Neutrophil (primary cell): ENCODE results near the gene KIAA1328.

Source experiments
- H3K27ac ChIP-seq: fragments of 200-600 bp; sonication (generic); 2 replicates; pipeline ENCODE4 v1.5.1; 2016; ENCODE audit warnings: mild to moderate bottlenecking, moderate library complexity
- H3K27me3 ChIP-seq: fragments of 200-600 bp; sonication (generic); 2 replicates; pipeline ENCODE4 v1.6.0; 2016; ENCODE audit warnings: mild to moderate bottlenecking
- H3K36me3 ChIP-seq: fragments of 200-600 bp; sonication (generic); 2 replicates; pipeline ENCODE4 v1.5.1; 2017
- H3K4me1 ChIP-seq, 2 experiments: fragments of 200-600 bp in 1 of 2; sonication (generic) in 1 of 2; 1 replicate in 1 of 2; 2 replicates in 1 of 2; pipeline versions ENCODE4 v1.5.1 to v1.6.1; 2013 to 2016; ENCODE audit warnings: low read depth in 1 of 2, low read length in 1 of 2, mild to moderate bottlenecking in 1 of 2, moderate library complexity in 1 of 2; ENCODE audit not compliant: control insufficient read depth in 1 of 2, insufficient read depth in 1 of 2
- H3K4me3 ChIP-seq, 2 experiments: fragments of 200-600 bp in 1 of 2; sonication (generic) in 1 of 2; 1 replicate in 1 of 2; 2 replicates in 1 of 2; pipeline ENCODE4 v1.5.1; 2013 to 2016; ENCODE audit warnings: low read depth in 1 of 2, low read length in 1 of 2, mild to moderate bottlenecking in 1 of 2, moderate library complexity in 1 of 2
- H3K9me3 ChIP-seq: fragments of 200-600 bp; sonication (generic); 2 replicates; pipeline ENCODE4 v1.5.1; 2016
- TF ChIP-seq, protein P1 (sequence below): fragments of 200-600 bp; sonication (generic); IDR thresholded peaks from 2 replicates; pipeline ENCODE4 v1.5.1; 2016; ENCODE audit warnings: antibody characterized with exemption

Gene KIAA1328

DNA sequence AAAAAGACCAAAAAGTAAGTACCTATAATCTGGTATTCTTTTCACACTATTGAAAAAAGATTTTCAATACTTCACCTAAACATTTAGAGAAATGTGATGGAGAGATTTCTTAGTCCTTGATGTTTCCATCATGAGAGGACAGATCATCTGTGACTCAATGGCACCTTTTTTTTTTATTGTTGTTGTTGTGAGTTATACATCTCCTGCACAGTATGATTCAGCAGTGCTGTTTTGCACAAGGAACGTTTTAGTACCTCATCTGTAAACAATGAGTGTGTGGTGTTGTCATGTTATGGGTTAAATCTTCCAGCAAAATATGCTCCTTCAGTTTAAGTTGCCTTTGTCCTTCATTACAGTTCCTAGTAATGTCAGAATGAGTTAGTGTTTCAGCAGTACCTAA is 2.2 kb downstream of the KIAA1328 start:
- H3K4me3 ChIP-seq: no peak overlapping the region
- H3K36me3 ChIP-seq: peaks cover 7% of the 10 kb centered on the region
- TF ChIP-seq, protein P1, sequence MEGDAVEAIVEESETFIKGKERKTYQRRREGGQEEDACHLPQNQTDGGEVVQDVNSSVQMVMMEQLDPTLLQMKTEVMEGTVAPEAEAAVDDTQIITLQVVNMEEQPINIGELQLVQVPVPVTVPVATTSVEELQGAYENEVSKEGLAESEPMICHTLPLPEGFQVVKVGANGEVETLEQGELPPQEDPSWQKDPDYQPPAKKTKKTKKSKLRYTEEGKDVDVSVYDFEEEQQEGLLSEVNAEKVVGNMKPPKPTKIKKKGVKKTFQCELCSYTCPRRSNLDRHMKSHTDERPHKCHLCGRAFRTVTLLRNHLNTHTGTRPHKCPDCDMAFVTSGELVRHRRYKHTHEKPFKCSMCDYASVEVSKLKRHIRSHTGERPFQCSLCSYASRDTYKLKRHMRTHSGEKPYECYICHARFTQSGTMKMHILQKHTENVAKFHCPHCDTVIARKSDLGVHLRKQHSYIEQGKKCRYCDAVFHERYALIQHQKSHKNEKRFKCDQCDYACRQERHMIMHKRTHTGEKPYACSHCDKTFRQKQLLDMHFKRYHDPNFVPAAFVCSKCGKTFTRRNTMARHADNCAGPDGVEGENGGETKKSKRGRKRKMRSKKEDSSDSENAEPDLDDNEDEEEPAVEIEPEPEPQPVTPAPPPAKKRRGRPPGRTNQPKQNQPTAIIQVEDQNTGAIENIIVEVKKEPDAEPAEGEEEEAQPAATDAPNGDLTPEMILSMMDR: no peak
- H3K27ac ChIP-seq: no peak overlapping the region
- H3K27me3 ChIP-seq: no peaks in the 10 kb centered on the region
- no peaks in the 10 kb centered on the region for H3K9me3 ChIP-seq
- H3K4me1 ChIP-seq: peaks cover 17 to 18% of the 10 kb centered on the region in 2 experiments

DNA sequence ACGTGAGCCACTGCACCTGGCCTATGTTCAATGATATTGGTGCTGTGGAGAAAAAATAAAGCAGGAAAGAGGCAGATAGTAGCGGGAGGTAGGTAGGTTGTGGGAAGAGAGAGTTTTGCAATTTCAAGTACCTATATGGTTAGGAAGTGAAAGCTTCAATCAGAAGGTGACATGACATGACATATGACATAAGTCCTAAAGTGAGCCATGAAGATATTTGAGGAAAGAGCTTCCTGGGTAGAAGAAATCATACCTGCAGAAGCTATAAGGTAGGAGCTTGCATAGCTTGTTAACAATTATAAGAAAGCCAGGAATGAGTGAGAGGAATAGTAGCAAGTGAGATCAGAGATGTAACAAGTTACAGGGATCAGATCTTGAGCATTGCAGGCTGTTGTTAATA is 4.2 kb downstream of the KIAA1328 start:
- peaks cover 7% of the 10 kb centered on the region for H3K36me3 ChIP-seq
- TF ChIP-seq, protein P1: no peak
- no peaks in the 10 kb centered on the region for H3K27me3 ChIP-seq

DNA sequence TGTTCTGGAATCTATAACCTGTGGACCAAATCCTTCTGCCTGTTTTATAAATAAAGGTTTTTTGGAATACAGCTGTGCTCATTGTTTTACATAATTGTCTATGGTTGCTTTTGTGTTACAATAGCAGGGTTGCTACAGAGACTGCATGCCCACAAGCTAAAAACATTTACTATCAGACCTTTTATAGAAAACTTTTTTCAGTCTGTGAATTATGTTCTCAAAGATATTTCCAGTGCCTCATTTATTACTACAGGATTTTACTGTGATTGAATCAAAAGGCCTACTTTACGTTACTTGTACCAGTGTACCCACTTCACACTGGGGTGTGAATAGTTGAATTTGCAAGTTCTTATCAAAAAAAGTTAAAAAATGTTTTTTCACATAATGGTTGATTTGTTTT is 7.0 kb downstream of the KIAA1328 start:
- TF ChIP-seq, protein P1: no peak
- Histone ChIP-seq H3K4me3 (no peak overlapping the region), H3K4me1 (no peaks in the 10 kb centered on the region), H3K36me3 (peaks cover 7% of the 10 kb centered on the region), H3K27me3 (no peaks in the 10 kb centered on the region), H3K9me3 (no peaks in the 10 kb centered on the region), H3K27ac (no peak overlapping the region)

More for the DNA sequence above, 4.2 kb downstream of the KIAA1328 start:
- no peak overlapping the region for H3K4me3 ChIP-seq
- H3K27ac ChIP-seq: no peak overlapping the region
- H3K9me3 ChIP-seq: no peaks in the 10 kb centered on the region
- peaks cover 12 to 14% of the 10 kb centered on the region in 2 experiments for H3K4me1 ChIP-seq

DNA sequence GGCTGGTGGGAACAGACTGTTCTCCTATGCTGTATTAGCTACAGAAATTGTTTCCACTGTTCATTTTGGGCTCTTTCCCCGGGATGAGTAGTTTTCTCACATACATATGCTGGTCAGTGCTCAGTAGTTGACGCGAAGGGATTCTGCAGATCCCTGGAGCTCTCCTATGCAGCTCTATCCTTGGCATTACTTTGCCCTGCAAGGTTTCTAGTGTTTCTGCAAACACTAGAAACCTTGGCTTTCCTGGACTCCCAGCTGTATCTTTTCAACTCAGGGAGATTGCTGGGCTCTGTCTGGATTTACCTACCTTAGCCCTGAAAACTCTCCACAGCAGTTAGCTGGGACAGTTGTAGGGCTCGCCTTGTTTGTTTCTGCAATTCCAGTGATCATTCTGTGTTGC is 10.9 kb downstream of the KIAA1328 start:
- TF ChIP-seq, protein P1: no peak
- Histone ChIP-seq H3K4me1 (peaks cover 11 to 12% of the 10 kb centered on the region in 2 experiments), H3K27me3 (no peaks in the 10 kb centered on the region), H3K36me3 (peaks cover 7% of the 10 kb centered on the region), H3K4me3 (no peak overlapping the region), H3K9me3 (no peaks in the 10 kb centered on the region), H3K27ac (no peak overlapping the region)

DNA sequence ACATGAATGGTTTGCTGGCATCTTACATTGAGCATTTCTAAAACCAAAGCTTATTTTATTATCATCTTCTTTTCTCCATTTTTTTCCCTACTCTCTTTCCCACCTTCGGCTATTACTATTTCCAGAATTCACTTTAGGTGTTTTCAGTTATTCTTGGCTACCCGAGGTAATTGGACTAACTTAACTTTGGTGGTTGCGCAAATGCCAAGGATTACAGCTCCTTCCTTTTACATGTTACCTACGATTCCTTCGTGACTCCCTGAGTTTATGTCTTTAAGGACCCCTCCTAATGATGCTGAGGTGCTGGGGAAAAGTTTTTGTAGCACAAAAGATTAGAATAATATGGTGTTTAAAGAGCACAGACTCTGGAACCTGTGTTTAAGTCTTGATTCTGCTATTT is 14.3 kb downstream of the KIAA1328 start:
- TF ChIP-seq, protein P1: no peak
- H3K9me3 ChIP-seq: no peaks in the 10 kb centered on the region

DNA sequence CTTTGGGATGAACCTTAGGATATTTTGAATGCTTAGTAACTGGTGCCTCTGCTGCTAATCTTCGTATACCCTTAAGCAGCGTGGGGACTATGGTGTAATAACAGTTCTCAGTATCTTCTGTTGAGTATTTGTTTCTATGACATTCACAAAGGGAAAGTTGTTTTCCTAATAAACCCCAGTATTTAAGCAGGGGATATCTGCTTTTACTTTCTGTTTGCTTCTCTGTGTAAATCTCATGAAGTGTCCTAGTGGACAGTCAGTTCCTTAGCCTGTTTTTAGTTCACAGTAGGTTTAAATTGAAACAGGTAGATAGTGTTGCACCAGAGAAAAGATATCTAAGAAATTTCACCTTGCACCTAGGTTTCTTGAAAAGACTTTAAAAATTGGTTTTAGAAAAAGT is 14.9 kb downstream of the KIAA1328 start:
- Histone ChIP-seq H3K36me3 (no peaks in the 10 kb centered on the region), H3K9me3 (no peaks in the 10 kb centered on the region), H3K4me1 (peaks cover 11 to 12% of the 10 kb centered on the region in 2 experiments), H3K4me3 (no peak overlapping the region), H3K27me3 (no peaks in the 10 kb centered on the region), H3K27ac (no peak overlapping the region)
- TF ChIP-seq, protein P1: no peak

More for the DNA sequence above, 14.3 kb downstream of the KIAA1328 start:
- Histone ChIP-seq H3K4me3 (no peak overlapping the region), H3K4me1 (peaks cover 11 to 12% of the 10 kb centered on the region in 2 experiments), H3K27ac (no peak overlapping the region), H3K36me3 (no peaks in the 10 kb centered on the region), H3K27me3 (no peaks in the 10 kb centered on the region)
